GM23338 (cell line): ENCODE measurements around the gene FIP1L1. TPM values are rescaled to one million over a fixed set of nuclear protein-coding genes. Genes with fewer than 3 reads are reported as not detected.
A peak's percentile ranks its signal among the peaks of the same experiment; 100 is the strongest.

Experiments used
- ATAC-seq: fragments of 200-7000 bp; cut with Tn5 transposase; 3 replicates; pipeline ENCODE4 v1.9.1; 2020
- DNase-seq: peaks from one replicate; pipeline ENCODE4 v3.0.0-alpha.2; 2015; ENCODE audit warnings: low spot score
- H2AFZ ChIP-seq: fragments of 200-600 bp; sonication (generic); 2 replicates; pipeline ENCODE4 v1.8.0; 2016; ENCODE audit warnings: antibody characterized with exemption, mild to moderate bottlenecking, moderate library complexity
- H3F3A ChIP-seq: fragments of 200-600 bp; sonication (generic); replicated peaks from 2 replicates; pipeline ENCODE4 v1.8.0; 2017; ENCODE audit warnings: antibody characterized with exemption, mixed run types, low read depth
- H3K27ac ChIP-seq: fragments of 200-600 bp; sonication (generic); 2 replicates; pipeline ENCODE4 v1.6.1; 2016; ENCODE audit warnings: low read depth
- H3K27me3 ChIP-seq: fragments of 200-600 bp; sonication (generic); 2 replicates; pipeline ENCODE4 v1.8.0; 2016; ENCODE audit warnings: mild to moderate bottlenecking, mixed run types, moderate library complexity; ENCODE audit not compliant: insufficient read depth
- H3K36me3 ChIP-seq: fragments of 200-600 bp; sonication (generic); 2 replicates; pipeline ENCODE4 v1.8.0; 2016; ENCODE audit warnings: mild to moderate bottlenecking; ENCODE audit not compliant: insufficient read depth
- H3K4me1 ChIP-seq: fragments of 200-600 bp; sonication (generic); 2 replicates; pipeline ENCODE4 v1.8.0; 2016; ENCODE audit warnings: mild to moderate bottlenecking, moderate library complexity; ENCODE audit not compliant: insufficient read depth
- H3K4me2 ChIP-seq: fragments of 200-600 bp; sonication (generic); 2 replicates; pipeline ENCODE4 v1.7.1; 2017; ENCODE audit warnings: mixed run types
- H3K4me3 ChIP-seq: fragments of 200-600 bp; sonication (generic); 2 replicates; pipeline ENCODE4 v1.6.1; 2016; ENCODE audit warnings: mixed run types
- H3K79me2 ChIP-seq: fragments of 200-600 bp; sonication (generic); replicated peaks from 2 replicates; pipeline ENCODE4 v1.8.0; 2017; ENCODE audit warnings: mild to moderate bottlenecking; ENCODE audit not compliant: insufficient read depth
- H3K9me2 ChIP-seq: fragments of 200-600 bp; sonication (generic); 2 replicates; pipeline ENCODE4 v1.8.0; 2017; ENCODE audit not compliant: insufficient read depth
- H4K20me1 ChIP-seq: fragments of 200-600 bp; sonication (generic); replicated peaks from 2 replicates; pipeline ENCODE4 v1.8.0; 2017; ENCODE audit warnings: mild to moderate bottlenecking; ENCODE audit not compliant: insufficient read depth
- H3K27ac Mint-ChIP-seq: 2 replicates; pipeline ENCODE4 v1.8.0; 2020; ENCODE audit warnings: inconsistent platforms, mild to moderate bottlenecking, moderate library complexity, mixed read lengths
- H3K27me3 Mint-ChIP-seq: 3 replicates; pipeline ENCODE4 v1.8.0; 2022; ENCODE audit warnings: low read depth, mild to moderate bottlenecking, moderate library complexity, mixed read lengths, inconsistent platforms; ENCODE audit not compliant: insufficient read depth, poor library complexity
- H3K36me3 Mint-ChIP-seq: 3 replicates; pipeline ENCODE4 v1.8.0; 2021; ENCODE audit warnings: low read depth, mild to moderate bottlenecking, inconsistent platforms, moderate library complexity, mixed read lengths
- H3K4me1 Mint-ChIP-seq: 3 replicates; pipeline ENCODE4 v1.8.0; 2020; ENCODE audit warnings: mild to moderate bottlenecking, inconsistent platforms, mixed read lengths
- H3K4me3 Mint-ChIP-seq: 3 replicates; pipeline ENCODE4 v1.8.0; 2021; ENCODE audit warnings: moderate library complexity, mild to moderate bottlenecking, inconsistent platforms, mixed read lengths
- H3K9me3 Mint-ChIP-seq: 3 replicates; pipeline ENCODE4 v1.8.0; 2020; ENCODE audit warnings: moderate library complexity, mild to moderate bottlenecking, inconsistent platforms, mixed read lengths
- CREB1 ChIP-seq: fragments of 250-450 bp; sonication (Bioruptor Pico); IDR thresholded peaks from 2 replicates; pipeline ENCODE4 v1.5.0; 2020; ENCODE audit warnings: low read depth, mild to moderate bottlenecking, moderate library complexity
- CTCF ChIP-seq, 2 experiments: fragments of 200-600 bp in 1 of 2; sonication (generic) in 1 of 2; conservative IDR thresholded peaks; 2 replicates each; pipeline versions ENCODE4 v1.5.1 to v1.6.1; 2016 to 2017; ENCODE audit warnings: antibody characterized with exemption in 2 of 2, low read depth in 2 of 2, mild to moderate bottlenecking in 2 of 2, moderate library complexity in 1 of 2
- EZH2 ChIP-seq: fragments of 200-600 bp; sonication (generic); IDR thresholded peaks from one replicate; pipeline ENCODE4 v1.8.0; 2017; ENCODE audit warnings: antibody characterized with exemption, mild to moderate bottlenecking, low read depth; ENCODE audit not compliant: unreplicated experiment
- NANOG ChIP-seq: IDR thresholded peaks from 2 replicates; pipeline ENCODE4 v1.6.1; 2016; ENCODE audit warnings: antibody characterized with exemption, borderline replicate concordance
- STAT1 ChIP-seq: IDR thresholded peaks from one replicate; pipeline ENCODE4 v1.6.1; 2016; ENCODE audit warnings: antibody characterized with exemption; ENCODE audit not compliant: unreplicated experiment
- ZNF331 ChIP-seq: fragments of 250-450 bp; sonication (Bioruptor Pico); IDR thresholded peaks from 2 replicates; pipeline ENCODE4 v1.5.0; 2020; ENCODE audit warnings: low read depth, mild to moderate bottlenecking, moderate library complexity
- ZNF462 ChIP-seq: fragments of 250-450 bp; sonication (Bioruptor Pico); IDR thresholded peaks from 2 replicates; pipeline ENCODE4 v1.5.0; 2020; ENCODE audit warnings: mild to moderate bottlenecking, moderate library complexity
- polyA plus RNA-seq: library from polyadenylated mRNA; unstranded; fragments of >200 nt; fragmentation: Nextera tagmentation; extraction: Ambion mirVana; gene quantifications from 2 replicates; pipeline ENCODE4 v1.2.1, GENCODE V29; 2016
- total RNA-seq: library from RNA; depleted of rRNA; stranded (reverse); fragments of >200 nt; shearing (Covaris generic); gene quantifications from 2 replicates; pipeline ENCODE4 v1.2.3, GENCODE V29; 2014

The FIP1L1 gene
- total and polyA plus RNA-seq, 2 experiments from 2014 or later: 43.3 to 54.0 TPM

GRCh38 chr4:53489279-53489889, 111.9 kb downstream of the FIP1L1 start (continued):
- no peak for TF ChIP-seq CTCF (conservative IDR thresholded peaks at IDR 0.05; ENCODE audit: low read depth in 2 of 2)

GRCh38 chr4:53490161-53490956, 112.9 kb downstream of the FIP1L1 start:
- H3K27me3 Mint-ChIP-seq: peaks cover 5% of the 10 kb centered on the region
- no peaks in the 10 kb centered on the region for H3K4me1 ChIP-seq
- H3K4me3 ChIP-seq: no peak overlapping the region
- no peaks in the 10 kb centered on the region for H3K27me3 ChIP-seq
- no peak overlapping the region for H2AFZ ChIP-seq
- H3K27ac Mint-ChIP-seq: 0 out of 2 replicates have a peak overlapping the region, but pooled peaks have one; percentile 48
- no peaks in the 10 kb centered on the region for H3K36me3 ChIP-seq
- no peak for ATAC-seq
- no peak overlapping the region for H3K4me3 Mint-ChIP-seq
- DNase-seq: no peak
- H3K36me3 Mint-ChIP-seq: no peaks in the 10 kb centered on the region; the same call in 2 of the 3 replicates
- H3K4me2 ChIP-seq: no peak overlapping the region
- no peaks in the 10 kb centered on the region for H3F3A ChIP-seq
- TF ChIP-seq EZH2 (no peak), ZNF331 (CRISPR knock-in tag) (no peak), CTCF (conservative IDR thresholded peaks at IDR 0.05; ENCODE audit: low read depth in 2 of 2) (no peak), CREB1 (no peak), NANOG (no peak), ZNF462 (CRISPR knock-in tag) (no peak), STAT1 (no peak)
- H3K79me2 ChIP-seq: no peaks in the 10 kb centered on the region
- H3K9me2 ChIP-seq: no peaks in the 10 kb centered on the region; the same call in 1 of the 2 replicates
- H3K4me1 Mint-ChIP-seq: peaks cover 11% of the 10 kb centered on the region; the same call in 2 of the 3 replicates
- no peak overlapping the region for H3K27ac ChIP-seq
- no peaks in the 10 kb centered on the region for H4K20me1 ChIP-seq
- H3K9me3 Mint-ChIP-seq: no peaks in the 10 kb centered on the region; the same call in 2 of the 3 replicates
